Neural cell (in vitro differentiated cells): ENCODE results near the gene PIEZO1. TPM values are rescaled to one million over a fixed set of nuclear protein-coding genes. Genes with fewer than 3 reads are reported as not detected.

Experiments used
- H2AFZ ChIP-seq: fragments of 200-600, 300-800 bp; sonication (generic), shearing (Covaris generic); 2 replicates; pipeline ENCODE4 v1.6.0; 2014; ENCODE audit warnings: low read depth, mild to moderate bottlenecking, antibody characterized with exemption, low read length, moderate library complexity
- H3F3A ChIP-seq: fragments of 200-600 bp; shearing (Covaris generic); 2 replicates; pipeline ENCODE4 v1.6.1; 2016; ENCODE audit warnings: mild to moderate bottlenecking, moderate library complexity, mixed read lengths, antibody characterized with exemption, low read length; ENCODE audit not compliant: insufficient read depth, poor library complexity, severe bottlenecking
- H3K27ac ChIP-seq: fragments of 200-600, 300-800 bp; sonication (generic), shearing (Covaris generic); 2 replicates; pipeline ENCODE4 v1.5.1; 2014; ENCODE audit warnings: mild to moderate bottlenecking, low read length, moderate library complexity
- H3K27me3 ChIP-seq: fragments of 300-800, 200-600 bp; sonication (generic), shearing (Covaris generic); 2 replicates; pipeline ENCODE4 v1.6.0; 2014; ENCODE audit warnings: mild to moderate bottlenecking, low read depth, low read length, moderate library complexity; ENCODE audit not compliant: insufficient read depth
- H3K36me3 ChIP-seq: fragments of 300-800, 200-600 bp; sonication (generic), shearing (Covaris generic); 2 replicates; pipeline ENCODE4 v1.5.1; 2014; ENCODE audit warnings: mild to moderate bottlenecking, antibody characterized with exemption, low read length, moderate library complexity; ENCODE audit not compliant: insufficient read depth
- H3K4me2 ChIP-seq: fragments of 300-800, 200-600 bp; sonication (generic), shearing (Covaris generic); 2 replicates; pipeline ENCODE4 v1.6.0; 2014; ENCODE audit warnings: mild to moderate bottlenecking, low read length
- H3K4me3 ChIP-seq: fragments of 300-800, 200-600 bp; sonication (generic), shearing (Covaris generic); 2 replicates; pipeline ENCODE4 v1.5.1; 2014; ENCODE audit warnings: mild to moderate bottlenecking, low read length, moderate library complexity
- H3K79me2 ChIP-seq: fragments of 200-600 bp; shearing (Covaris generic); replicated peaks from 2 replicates; pipeline ENCODE4 v1.6.0; 2014; ENCODE audit warnings: mild to moderate bottlenecking, low read length, moderate library complexity; ENCODE audit not compliant: insufficient read depth
- H3K9ac ChIP-seq: fragments of 300-800, 200-600 bp; sonication (generic), shearing (Covaris generic); 2 replicates; pipeline ENCODE4 v1.6.1; 2016; ENCODE audit warnings: mild to moderate bottlenecking, low read length, mixed read lengths
- H3K9me2 ChIP-seq: fragments of 200-600 bp; shearing (Covaris generic); 2 replicates; pipeline ENCODE4 v1.6.1; 2016; ENCODE audit warnings: mild to moderate bottlenecking, low read length, mixed read lengths; ENCODE audit not compliant: insufficient read depth
- H3K9me3 ChIP-seq: fragments of 200-600, 300-800 bp; sonication (generic), shearing (Covaris generic); 2 replicates; pipeline ENCODE4 v1.6.1; 2016; ENCODE audit warnings: mild to moderate bottlenecking, mixed run types, low read length, moderate library complexity, mixed read lengths
- H4K20me1 ChIP-seq: fragments of 200-600 bp; shearing (Covaris generic); 2 replicates; pipeline ENCODE4 v1.6.1; 2016; ENCODE audit warnings: mild to moderate bottlenecking, mixed run types; ENCODE audit not compliant: insufficient read depth
- EP300 ChIP-seq: fragments of 450-650 bp; conservative IDR thresholded peaks from 2 replicates; pipeline ENCODE4 v1.6.1; 2014; ENCODE audit warnings: antibody characterized with exemption, mild to moderate bottlenecking, moderate library complexity; ENCODE audit not compliant: poor library complexity, severe bottlenecking
- EZH2 ChIP-seq: fragments of 200-600, 300-800 bp; shearing (Covaris generic), sonication (generic); IDR thresholded peaks from 2 replicates; pipeline ENCODE4 v1.6.1; 2014; ENCODE audit warnings: antibody characterized with exemption, low read length, borderline replicate concordance, mild to moderate bottlenecking; ENCODE audit not compliant: insufficient read depth, poor library complexity, severe bottlenecking
- MXI1 ChIP-seq: fragments of 450-650 bp; conservative IDR thresholded peaks from 2 replicates; pipeline ENCODE4 v1.6.1; 2014; ENCODE audit warnings: antibody characterized with exemption, mild to moderate bottlenecking; ENCODE audit not compliant: poor library complexity, severe bottlenecking
- POLR2AphosphoS5 ChIP-seq: IDR thresholded peaks from 2 replicates; pipeline ENCODE4 v1.6.1; 2012
- RAD21 ChIP-seq: fragments of 450-650 bp; conservative IDR thresholded peaks from 2 replicates; pipeline ENCODE4 v1.6.1; 2014; ENCODE audit warnings: antibody characterized with exemption, mild to moderate bottlenecking, moderate library complexity
- SMC3 ChIP-seq: fragments of 450-650 bp; conservative IDR thresholded peaks from 2 replicates; pipeline ENCODE4 v1.6.1; 2014; ENCODE audit warnings: antibody characterized with exemption, mild to moderate bottlenecking, moderate library complexity; ENCODE audit not compliant: poor library complexity
- TAF1 ChIP-seq: IDR thresholded peaks from 2 replicates; pipeline ENCODE4 v1.6.1; 2012; ENCODE audit warnings: low read depth
- polyA plus RNA-seq: library from polyadenylated mRNA; depleted of rRNA; stranded (reverse); fragments of >200 nt; gene quantifications from 2 replicates; pipeline ENCODE4 v1.2.3, GENCODE V29; 2014
- TF ChIP-seq, protein P1 (sequence below): IDR thresholded peaks from 2 replicates; pipeline ENCODE4 v1.6.1; 2012; ENCODE audit warnings: borderline replicate concordance
- TF ChIP-seq, protein P2 (sequence below): fragments of 450-650 bp; IDR thresholded peaks from 2 replicates; pipeline ENCODE4 v1.5.1; 2014; ENCODE audit warnings: antibody characterized with exemption, mild to moderate bottlenecking, moderate library complexity; ENCODE audit not compliant: poor library complexity, severe bottlenecking

The PIEZO1 gene
- polyA plus RNA-seq, 1 donor from 2014 or later: not detected

DNA sequence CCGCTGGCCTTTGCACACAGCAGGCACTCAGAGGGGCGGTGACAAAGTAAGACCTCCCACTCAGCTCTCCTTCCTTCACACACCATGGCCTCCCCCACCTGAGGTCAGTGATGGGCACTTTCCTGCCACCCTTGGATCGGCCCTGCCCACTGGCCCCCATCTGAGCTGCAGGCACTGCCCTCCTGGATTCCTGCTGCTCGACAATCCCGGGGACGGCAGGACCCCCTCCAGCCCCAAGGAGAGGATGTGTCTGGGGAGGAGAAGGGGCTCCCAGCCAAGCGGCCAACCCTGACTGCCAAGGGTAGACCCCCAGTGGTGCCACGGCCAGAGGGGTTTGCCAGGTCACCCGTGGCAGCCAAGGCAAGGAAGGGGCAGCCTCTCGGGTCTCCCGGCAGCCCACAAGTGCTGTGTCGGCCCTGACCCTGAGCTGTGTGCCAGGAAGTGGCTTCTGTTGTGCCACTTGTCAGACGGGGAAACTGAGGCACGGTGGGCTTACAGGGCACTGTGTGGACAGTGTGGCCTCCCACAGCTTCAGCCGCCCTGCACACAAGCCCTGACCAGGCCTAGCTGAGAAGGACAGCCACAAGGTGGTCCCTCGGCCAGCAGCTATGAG is 22.7 kb downstream of the PIEZO1 start:
- Histone ChIP-seq H3K27me3 (no peaks in the 10 kb centered on the region), H2AFZ (no peak overlapping the region), H3K4me2 (no peak overlapping the region), H3K79me2 (no peaks in the 10 kb centered on the region), H3F3A (no peaks in the 10 kb centered on the region), H4K20me1 (no peaks in the 10 kb centered on the region), H3K9ac (no peak overlapping the region), H3K9me3 (no peaks in the 10 kb centered on the region), H3K9me2 (no peaks in the 10 kb centered on the region), H3K36me3 (no peaks in the 10 kb centered on the region), H3K27ac (no peak overlapping the region), H3K4me3 (no peak overlapping the region)
- TF ChIP-seq, protein P1, sequence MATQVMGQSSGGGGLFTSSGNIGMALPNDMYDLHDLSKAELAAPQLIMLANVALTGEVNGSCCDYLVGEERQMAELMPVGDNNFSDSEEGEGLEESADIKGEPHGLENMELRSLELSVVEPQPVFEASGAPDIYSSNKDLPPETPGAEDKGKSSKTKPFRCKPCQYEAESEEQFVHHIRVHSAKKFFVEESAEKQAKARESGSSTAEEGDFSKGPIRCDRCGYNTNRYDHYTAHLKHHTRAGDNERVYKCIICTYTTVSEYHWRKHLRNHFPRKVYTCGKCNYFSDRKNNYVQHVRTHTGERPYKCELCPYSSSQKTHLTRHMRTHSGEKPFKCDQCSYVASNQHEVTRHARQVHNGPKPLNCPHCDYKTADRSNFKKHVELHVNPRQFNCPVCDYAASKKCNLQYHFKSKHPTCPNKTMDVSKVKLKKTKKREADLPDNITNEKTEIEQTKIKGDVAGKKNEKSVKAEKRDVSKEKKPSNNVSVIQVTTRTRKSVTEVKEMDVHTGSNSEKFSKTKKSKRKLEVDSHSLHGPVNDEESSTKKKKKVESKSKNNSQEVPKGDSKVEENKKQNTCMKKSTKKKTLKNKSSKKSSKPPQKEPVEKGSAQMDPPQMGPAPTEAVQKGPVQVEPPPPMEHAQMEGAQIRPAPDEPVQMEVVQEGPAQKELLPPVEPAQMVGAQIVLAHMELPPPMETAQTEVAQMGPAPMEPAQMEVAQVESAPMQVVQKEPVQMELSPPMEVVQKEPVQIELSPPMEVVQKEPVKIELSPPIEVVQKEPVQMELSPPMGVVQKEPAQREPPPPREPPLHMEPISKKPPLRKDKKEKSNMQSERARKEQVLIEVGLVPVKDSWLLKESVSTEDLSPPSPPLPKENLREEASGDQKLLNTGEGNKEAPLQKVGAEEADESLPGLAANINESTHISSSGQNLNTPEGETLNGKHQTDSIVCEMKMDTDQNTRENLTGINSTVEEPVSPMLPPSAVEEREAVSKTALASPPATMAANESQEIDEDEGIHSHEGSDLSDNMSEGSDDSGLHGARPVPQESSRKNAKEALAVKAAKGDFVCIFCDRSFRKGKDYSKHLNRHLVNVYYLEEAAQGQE: no peak
- TF ChIP-seq TAF1 (no peak), EZH2 (no peak), RAD21 (no peak), POLR2AphosphoS5 (no peak), SMC3 (no peak), MXI1 (no peak)

DNA sequence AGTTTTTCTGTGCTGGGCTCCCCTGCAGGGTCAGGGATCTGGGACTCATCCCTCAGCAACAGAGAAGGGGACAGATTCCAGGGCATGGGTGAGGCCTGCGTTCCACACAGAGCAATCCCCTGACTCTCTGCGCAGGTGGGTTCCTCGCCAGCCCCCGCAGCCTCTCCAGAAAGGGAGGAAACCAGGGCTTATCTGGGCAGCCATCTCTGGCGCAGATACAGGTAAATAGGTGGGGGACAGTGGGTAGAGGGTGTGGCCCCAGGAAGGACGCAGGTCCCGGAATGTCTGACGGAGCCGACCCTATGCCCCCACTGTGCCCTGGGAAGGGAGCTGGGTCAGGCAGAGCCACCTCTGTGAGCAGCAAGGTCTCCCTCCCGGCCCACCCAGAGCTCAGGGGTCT is 23.2 kb downstream of the PIEZO1 start:
- no peaks in the 10 kb centered on the region for H3K9me3 ChIP-seq
- H3F3A ChIP-seq: no peaks in the 10 kb centered on the region
- H3K4me2 ChIP-seq: no peak overlapping the region
- TF ChIP-seq EZH2 (no peak), EP300 (no peak), RAD21 (no peak), SMC3 (no peak)
- H3K9ac ChIP-seq: no peak overlapping the region
- H3K27me3 ChIP-seq: no peaks in the 10 kb centered on the region
- no peak overlapping the region for H3K4me3 ChIP-seq
- no peaks in the 10 kb centered on the region for H3K79me2 ChIP-seq
- no peaks in the 10 kb centered on the region for H4K20me1 ChIP-seq
- H3K9me2 ChIP-seq: no peaks in the 10 kb centered on the region
- no peak overlapping the region for H3K27ac ChIP-seq
- H3K36me3 ChIP-seq: no peaks in the 10 kb centered on the region
- no peak overlapping the region for H2AFZ ChIP-seq

DNA sequence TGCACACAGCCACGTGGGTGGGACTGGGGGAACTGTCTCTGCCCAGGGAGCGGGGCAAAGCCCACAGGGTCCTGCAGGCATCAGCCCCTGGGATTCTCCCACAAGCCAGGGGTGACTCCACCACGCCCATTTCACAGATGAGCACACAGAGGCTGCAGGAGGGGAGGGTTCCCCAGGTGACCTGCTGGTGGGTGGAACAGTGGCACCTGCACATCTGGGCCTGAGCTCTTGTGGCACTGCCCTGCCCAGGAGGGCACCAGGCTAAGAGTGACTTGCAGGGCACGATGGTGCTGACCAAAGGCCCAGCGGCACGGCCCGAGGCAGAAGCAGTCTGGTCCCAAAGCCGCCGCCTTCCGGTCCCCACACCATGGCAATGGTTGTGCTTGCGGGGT is 23.9 kb downstream of the PIEZO1 start:
- no peak overlapping the region for H3K4me2 ChIP-seq
- no peak overlapping the region for H3K9ac ChIP-seq
- no peaks in the 10 kb centered on the region for H4K20me1 ChIP-seq
- H3K36me3 ChIP-seq: no peaks in the 10 kb centered on the region
- H3K4me3 ChIP-seq: no peak overlapping the region
- H3K9me2 ChIP-seq: no peaks in the 10 kb centered on the region
- H3K27ac ChIP-seq: no peak overlapping the region
- no peaks in the 10 kb centered on the region for H3K27me3 ChIP-seq
- H2AFZ ChIP-seq: no peak overlapping the region
- H3K9me3 ChIP-seq: no peaks in the 10 kb centered on the region
- no peaks in the 10 kb centered on the region for H3K79me2 ChIP-seq
- no peaks in the 10 kb centered on the region for H3F3A ChIP-seq
- no peak for TF ChIP-seq EZH2
- no peak for TF ChIP-seq SMC3
- no peak for TF ChIP-seq TAF1
- TF ChIP-seq, protein P2, sequence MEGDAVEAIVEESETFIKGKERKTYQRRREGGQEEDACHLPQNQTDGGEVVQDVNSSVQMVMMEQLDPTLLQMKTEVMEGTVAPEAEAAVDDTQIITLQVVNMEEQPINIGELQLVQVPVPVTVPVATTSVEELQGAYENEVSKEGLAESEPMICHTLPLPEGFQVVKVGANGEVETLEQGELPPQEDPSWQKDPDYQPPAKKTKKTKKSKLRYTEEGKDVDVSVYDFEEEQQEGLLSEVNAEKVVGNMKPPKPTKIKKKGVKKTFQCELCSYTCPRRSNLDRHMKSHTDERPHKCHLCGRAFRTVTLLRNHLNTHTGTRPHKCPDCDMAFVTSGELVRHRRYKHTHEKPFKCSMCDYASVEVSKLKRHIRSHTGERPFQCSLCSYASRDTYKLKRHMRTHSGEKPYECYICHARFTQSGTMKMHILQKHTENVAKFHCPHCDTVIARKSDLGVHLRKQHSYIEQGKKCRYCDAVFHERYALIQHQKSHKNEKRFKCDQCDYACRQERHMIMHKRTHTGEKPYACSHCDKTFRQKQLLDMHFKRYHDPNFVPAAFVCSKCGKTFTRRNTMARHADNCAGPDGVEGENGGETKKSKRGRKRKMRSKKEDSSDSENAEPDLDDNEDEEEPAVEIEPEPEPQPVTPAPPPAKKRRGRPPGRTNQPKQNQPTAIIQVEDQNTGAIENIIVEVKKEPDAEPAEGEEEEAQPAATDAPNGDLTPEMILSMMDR: no peak
- TF ChIP-seq MXI1: no peak
- no peak for TF ChIP-seq RAD21
- no peak for TF ChIP-seq EP300
- TF ChIP-seq, protein P1: no peak
